B cell (primary cell): Measurements from ENCODE around the gene THY1.

ENCODE experiments used
- CTCF ChIP-seq: fragments of 200-600 bp; IDR thresholded peaks from one replicate; pipeline ENCODE4 v1.8.0; 2022; ENCODE audit warnings: antibody characterized with exemption, mild to moderate bottlenecking
- EZH2 ChIP-seq: IDR thresholded peaks from 2 replicates; pipeline ENCODE4 v1.6.1; 2012; ENCODE audit warnings: borderline replicate concordance, low read depth, mild to moderate bottlenecking, moderate library complexity, low read length; ENCODE audit not compliant: insufficient read depth, poor library complexity, severe bottlenecking

GRCh38 chr11:119409731-119410130, 13.2 kb downstream of the THY1 start:
- no peak for TF ChIP-seq CTCF
- TF ChIP-seq EZH2 = no peak
